Measurements from ENCODE around the gene WHAMM.

GRCh38 chr15:82850731-82851130, 41.3 kb downstream of the WHAMM start:
- TF ChIP-seq, protein P1, sequence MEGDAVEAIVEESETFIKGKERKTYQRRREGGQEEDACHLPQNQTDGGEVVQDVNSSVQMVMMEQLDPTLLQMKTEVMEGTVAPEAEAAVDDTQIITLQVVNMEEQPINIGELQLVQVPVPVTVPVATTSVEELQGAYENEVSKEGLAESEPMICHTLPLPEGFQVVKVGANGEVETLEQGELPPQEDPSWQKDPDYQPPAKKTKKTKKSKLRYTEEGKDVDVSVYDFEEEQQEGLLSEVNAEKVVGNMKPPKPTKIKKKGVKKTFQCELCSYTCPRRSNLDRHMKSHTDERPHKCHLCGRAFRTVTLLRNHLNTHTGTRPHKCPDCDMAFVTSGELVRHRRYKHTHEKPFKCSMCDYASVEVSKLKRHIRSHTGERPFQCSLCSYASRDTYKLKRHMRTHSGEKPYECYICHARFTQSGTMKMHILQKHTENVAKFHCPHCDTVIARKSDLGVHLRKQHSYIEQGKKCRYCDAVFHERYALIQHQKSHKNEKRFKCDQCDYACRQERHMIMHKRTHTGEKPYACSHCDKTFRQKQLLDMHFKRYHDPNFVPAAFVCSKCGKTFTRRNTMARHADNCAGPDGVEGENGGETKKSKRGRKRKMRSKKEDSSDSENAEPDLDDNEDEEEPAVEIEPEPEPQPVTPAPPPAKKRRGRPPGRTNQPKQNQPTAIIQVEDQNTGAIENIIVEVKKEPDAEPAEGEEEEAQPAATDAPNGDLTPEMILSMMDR (IDR thresholded peaks at IDR 0.05) = no peak
- TF ChIP-seq POLR2A (IDR thresholded peaks at IDR 0.05) = no peak
- no peak for TF ChIP-seq POLR2AphosphoS5 (IDR thresholded peaks at IDR 0.05; ENCODE audit: insufficient read depth in 1 of 2, low read depth in 1 of 2)

Measured in vagina (tissue), 2 donors.